CD4-positive, alpha-beta T cell treated with Interleukin-4 for 1 hour (primary cell): ENCODE measurements around the gene OR10A3.
A peak's percentile ranks its signal among the peaks of the same experiment; 100 is the strongest.
"Not testable (repeated sequence)": the region's sequence is repeated elsewhere in the genome, so short reads cannot be mapped to it uniquely, and the experiment has no call there.

Experiments
- DNase-seq, 2 donors: peaks; one replicate each; pipeline ENCODE4 v3.0.0-alpha.2; 2020 to 2022

OR10A3 gene, protein sequence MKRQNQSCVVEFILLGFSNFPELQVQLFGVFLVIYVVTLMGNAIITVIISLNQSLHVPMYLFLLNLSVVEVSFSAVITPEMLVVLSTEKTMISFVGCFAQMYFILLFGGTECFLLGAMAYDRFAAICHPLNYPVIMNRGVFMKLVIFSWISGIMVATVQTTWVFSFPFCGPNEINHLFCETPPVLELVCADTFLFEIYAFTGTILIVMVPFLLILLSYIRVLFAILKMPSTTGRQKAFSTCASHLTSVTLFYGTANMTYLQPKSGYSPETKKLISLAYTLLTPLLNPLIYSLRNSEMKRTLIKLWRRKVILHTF

GRCh38 chr11:7941608-7942007 lies at the start of gene OR10A3:
Gene OR10A3 (minus strand): TSS chr11:7941708. CDS start chr11:7939520, 2,188 bp downstream.
- DNase-seq, result no peak

DNA sequence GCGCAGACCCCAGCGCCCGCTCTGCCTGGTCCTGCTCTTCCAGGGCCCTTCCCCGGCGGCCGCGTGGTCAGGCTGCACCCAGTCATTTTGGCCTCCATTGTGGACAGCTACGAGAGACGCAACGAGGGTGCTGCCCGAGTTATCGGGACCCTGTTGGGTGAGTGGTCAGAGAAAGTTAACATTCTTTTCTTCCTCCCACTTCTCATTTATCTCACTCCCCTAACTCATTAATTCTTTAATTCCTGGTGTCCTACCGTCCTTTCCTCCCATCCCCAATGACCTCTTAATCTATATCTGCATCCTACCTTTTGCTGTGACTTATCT lies 46.0 kb upstream of the OR10A3 start:
- not testable (repeated sequence) for DNase-seq

- peak; percentile 96 to 99 for DNase-seq
Measured at GRCh38 chr11:7986768-7987559, 45.5 kb upstream of the OR10A3 start, which contains the start of gene EIF3F. Gene EIF3F (plus strand): TSS chr11:7987337. CDS start chr11:7987353, 16 bp downstream.

GRCh38 chr11:7983832-7984590 lies 42.5 kb upstream of the OR10A3 start:
- DNase-seq, result no peak

DNA sequence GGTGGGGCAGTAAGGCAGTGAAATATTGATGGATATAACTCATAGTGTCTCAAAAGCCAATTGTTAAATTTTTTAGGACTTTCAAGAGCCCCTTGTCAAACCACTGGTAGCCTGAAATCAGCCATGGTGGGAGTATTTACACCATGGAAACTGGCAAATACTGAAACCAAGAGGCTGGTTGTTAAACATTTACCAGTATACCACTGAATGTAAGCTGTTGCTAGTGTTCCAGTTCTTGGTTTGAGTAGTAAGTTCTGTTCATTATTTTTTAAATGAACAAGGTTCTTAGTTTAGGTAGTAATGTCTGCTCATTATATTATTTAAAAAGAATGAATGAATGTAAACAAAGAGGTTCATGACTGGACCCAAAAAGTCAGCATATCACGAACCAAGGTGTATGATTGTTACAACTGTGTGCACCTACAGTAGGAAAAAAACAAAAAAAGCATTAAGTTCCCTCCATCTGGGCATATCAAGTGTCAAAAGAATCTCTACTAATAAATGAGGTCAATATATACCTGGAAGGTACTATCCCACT lies 41.1 kb upstream of the OR10A3 start:
- no peak for DNase-seq

DNA sequence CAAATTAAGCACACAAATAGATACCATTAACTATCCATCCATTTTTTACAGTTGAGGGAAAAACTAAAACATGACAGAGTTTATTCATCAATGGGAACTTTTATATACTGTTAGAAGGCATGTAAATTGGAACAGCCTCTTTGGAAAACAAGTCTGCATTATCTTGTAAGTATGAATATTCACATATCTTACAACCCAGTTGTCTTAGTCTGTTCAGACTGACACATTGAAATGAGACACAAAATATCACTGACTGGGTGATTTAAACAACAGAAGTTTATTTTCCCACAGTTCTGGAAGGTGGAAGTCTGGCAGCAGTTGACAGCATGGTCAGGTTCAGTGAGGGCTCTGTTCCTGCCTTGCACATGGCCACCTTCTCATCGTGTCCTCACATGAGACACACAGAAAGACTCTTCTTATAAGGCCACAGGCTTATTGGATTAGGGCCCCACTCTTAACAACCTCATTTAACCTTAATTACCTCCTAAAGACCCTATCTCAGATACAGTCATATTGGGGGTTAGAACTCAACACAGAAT lies 40.2 kb upstream of the OR10A3 start:
- DNase-seq, result no peak

DNA sequence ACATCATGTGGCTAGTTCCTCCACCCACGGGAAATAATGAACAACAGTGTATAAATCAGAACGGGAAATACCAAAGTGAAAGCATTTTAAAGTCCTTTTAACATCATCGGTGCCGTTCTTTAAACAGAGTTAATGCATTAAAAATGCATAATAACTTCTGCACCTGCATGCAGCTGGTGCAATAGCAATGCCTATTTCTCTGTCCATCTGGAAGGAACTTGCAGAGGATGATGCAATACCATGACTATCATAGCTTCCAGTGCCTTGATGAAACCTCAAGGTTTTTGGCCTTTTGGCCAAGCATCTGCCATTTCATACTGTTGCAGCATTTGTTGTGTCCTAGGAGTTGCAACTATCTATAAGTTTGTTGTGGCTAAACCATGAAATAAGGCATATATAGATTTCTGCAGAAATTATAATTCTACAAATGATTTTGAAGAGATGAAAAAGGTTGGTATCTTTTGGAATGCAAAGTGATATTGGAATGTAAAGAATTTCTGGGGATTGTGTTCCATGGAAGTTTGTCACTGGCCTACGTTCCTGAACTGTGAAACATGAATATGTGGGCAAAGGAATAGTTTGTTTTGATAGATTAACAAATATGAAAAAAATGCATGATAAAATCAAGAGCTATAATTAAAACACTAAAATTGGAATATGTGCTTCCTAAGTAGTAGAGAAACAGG lies 35.9 kb upstream of the OR10A3 start:
- DNase-seq, result no peak

- no peak for DNase-seq
Measured at GRCh38 chr11:7974668-7975067, 33.2 kb upstream of the OR10A3 start.

DNA sequence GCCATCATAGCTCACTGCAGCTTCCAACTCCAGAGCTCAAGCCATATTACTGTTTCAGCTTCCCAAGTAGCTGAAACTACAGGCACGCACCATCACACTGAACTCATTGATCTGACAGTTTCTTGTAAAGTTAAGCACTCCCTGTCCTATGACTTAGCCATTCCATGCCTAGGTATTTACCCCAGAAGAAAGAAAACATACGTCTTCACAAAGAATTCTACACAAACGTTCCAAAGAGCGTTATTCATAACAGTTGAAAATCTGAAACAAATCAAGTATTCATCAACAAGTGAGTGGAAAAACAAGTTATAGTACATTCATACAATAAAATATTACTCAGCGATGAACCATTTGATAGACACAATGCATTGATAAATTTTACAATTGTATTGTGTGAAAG lies 31.5 kb upstream of the OR10A3 start:
- no peak for DNase-seq

DNA sequence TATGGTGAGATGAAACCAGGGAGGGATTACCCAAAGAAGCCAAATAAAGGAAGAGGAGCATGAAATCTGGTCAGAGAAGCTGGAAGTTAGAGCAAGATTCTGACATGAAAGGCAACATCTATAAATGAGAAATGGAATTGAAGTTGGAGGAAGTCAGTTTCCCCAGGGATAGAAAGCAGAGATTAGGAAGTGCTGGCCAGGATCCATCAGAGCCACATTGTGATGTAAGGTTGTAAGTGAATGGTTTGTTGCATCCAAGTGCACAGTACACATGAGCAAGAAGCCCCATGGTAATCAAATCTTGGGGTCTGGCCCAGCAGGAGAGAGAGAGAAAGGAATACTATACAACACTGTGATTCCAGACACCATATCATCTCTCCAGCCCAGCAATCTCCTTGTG lies 30.3 kb upstream of the OR10A3 start:
- DNase-seq, result no peak

- DNase-seq, result no peak
Measured at GRCh38 chr11:7969756-7970646, 28.5 kb upstream of the OR10A3 start.

DNA sequence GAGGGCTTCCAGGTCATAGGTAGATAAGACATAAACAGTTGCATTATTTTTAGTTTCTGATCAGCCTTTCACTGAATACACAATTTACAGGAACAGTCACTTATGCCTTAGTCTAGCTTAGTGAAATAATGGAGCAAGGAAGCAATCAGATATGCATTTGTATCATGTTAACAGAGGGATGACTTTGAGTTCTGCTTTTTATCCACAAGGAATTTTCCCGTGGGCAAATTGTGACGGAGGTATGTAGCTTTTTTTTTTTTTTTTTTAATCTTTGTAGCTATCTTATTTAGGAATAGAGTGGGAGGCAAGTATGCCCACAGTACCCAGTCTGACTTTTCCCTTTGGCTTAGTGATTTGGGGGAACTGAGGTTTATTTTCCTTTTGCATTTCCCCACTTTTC lies 27.2 kb upstream of the OR10A3 start:
- DNase-seq, result no peak

- DNase-seq, result no peak
Measured at GRCh38 chr11:7967826-7968225, 26.3 kb upstream of the OR10A3 start.

DNA sequence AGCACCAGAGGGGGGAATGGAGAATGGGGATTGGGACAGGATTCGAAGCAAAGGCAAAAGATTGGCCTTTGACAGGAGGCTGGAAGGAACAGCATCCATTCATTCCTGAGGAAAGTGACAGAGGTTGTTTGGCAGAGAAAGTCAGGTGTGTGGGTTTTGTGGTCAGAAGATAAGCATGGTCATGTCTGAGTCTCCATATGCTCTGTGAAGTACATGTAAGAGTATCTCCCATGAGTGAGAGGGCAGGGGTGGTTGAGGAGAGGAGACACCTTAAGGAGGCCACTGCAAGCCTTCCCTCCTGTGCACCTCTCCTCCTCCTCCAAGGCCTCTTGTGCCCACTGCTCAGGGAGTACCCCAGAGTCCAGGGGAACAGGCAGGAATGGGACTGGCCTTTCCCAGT lies 25.6 kb upstream of the OR10A3 start:
- no peak for DNase-seq

DNA sequence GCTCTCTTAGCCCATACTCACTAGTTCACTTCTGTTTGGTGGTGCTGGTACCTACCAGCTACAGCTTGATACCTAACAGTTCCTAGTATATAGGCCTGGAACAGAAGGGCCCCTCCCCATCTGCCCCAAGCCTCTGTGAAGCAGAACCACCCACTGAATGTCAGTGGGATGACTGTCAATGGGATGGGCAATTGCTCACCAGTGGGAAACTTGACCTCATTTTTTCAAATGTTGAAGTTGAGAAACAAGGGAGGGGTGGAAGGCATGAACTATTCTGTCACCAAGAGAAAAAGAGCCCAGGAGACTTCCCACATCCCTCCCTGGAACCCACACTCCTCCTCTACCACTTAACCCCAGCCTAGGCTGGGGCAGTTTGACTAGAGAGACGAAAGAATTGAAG lies 23.9 kb upstream of the OR10A3 start, which contains the start of gene NLRP10:
Gene NLRP10 (minus strand): TSS at position 62 of the 400 bp plus-strand sequence. CDS start 1,952 bp downstream, outside the sequence.
- no peak for DNase-seq

GRCh38 chr11:7964873-7965272 lies 23.4 kb upstream of the OR10A3 start:
- DNase-seq, result no peak

DNA sequence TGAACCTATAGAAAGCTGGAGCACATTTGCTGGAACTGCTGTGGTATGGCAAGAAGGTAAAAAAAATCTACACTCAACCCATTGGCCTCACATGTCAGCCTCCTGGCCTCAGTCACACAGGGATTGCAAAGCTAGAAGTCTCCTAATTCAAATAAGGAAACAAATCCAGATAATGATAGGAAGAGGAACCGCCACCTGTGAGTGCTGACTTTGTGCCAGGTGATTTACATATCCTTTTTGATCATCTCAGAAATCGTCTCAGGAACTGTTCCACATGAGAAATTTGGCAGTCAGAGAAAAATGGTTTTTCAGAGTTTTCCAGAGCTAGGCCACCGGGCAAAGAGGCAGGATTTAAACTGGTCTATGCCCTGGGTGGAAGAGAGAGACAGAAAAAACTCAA lies 22.8 kb upstream of the OR10A3 start:
- no peak for DNase-seq

DNA sequence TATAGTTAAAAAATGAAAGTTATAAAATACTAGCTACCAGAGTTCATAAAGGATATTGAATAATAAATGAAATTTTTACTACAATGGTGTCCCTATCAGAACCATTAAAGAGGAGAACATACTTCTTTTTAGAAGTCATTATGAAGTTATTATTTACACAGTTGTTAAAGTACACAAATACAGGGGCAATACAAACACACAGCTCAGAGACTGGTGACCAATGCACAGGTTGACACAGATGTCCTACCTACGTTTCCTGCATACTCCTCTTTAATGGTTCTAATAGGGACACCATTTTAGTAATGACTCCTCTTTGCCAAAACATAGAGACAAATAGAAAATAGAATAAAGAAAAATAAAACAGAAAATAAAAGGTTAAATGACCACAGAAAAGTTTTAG lies 13.7 kb upstream of the OR10A3 start:
- DNase-seq, result no peak

DNA sequence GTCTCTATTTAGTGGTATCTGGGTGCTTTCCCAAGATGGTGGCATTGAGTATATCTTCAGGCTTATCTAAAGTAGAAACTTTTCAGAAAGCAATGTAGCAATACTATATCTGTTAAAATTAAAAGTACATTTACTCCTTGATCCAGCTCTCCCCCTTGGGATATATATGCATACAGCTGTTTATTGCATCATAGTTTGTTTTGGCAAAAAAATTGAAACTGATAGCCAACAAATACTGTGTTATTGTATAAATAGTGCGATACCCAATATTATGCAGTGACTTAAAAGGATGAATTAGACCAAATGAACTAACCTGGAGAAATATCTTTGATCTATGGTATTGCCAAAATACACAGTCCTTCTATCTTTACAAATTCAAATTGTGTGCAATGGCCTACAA lies 8.4 kb upstream of the OR10A3 start:
- DNase-seq, result no peak

DNA sequence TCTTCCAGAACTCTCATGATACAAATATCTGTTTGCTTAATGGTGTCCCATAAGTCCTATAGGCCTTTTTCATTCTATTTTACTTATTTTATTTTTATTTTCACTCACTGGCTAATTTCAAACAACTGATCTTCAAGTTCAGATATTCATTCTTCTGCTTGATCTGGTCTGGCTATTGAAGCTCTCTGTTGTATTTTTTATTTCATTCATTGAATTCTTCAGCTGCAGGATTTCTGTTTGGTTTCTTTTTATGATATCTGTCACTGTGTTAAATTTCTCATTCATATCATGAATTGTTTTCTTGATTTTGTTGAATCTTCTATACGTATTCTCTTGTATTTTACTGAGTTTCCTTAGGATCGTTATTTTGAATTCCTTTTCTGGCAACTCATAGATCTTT lies 2.6 kb upstream of the OR10A3 start:
- DNase-seq, result no peak

- no peak for DNase-seq
Measured at GRCh38 chr11:7941146-7941545, 362 bp downstream of the OR10A3 start.
